ENCODE data around the gene BCAS1. TPM values are rescaled to one million over a fixed set of nuclear protein-coding genes. Genes with fewer than 3 reads are reported as not detected.

BCAS1 gene
- total RNA-seq, 1 experiment from 2014 or later, result 0.17 TPM

DNA sequence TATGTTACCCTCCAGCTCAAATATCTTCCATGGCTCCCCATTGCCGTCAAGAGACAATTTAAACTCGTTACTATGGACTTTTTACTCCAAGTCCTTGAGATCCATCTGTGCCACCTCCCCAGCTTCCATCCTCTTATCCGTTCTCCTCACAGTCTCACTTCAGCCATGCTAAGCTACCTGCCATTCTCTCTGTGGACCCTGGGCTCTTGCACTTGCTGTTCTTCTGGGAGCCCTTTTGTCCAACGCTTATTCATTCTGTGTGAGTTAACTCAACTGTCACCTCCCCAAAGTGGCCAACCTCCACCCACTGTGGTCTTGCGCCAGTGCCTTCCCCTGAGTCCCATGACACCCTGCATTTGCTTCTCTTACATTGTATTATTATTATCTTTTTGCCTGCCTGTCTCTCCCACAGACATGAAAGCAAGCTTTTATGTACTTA lies 132.4 kb downstream of the BCAS1 start:
- Histone ChIP-seq H4K20me1 (ENCODE audit: insufficient read depth) (no peaks in the 10 kb centered on the region), H2AFZ (ENCODE audit: low read depth, low read length, poor library complexity, severe bottlenecking) (no peak overlapping the region), H3K9me3 (ENCODE audit: control insufficient read depth in 1 of 2, insufficient read depth in 1 of 2, low read depth in 1 of 2, low read length in 2 of 2) (no peaks in the 10 kb centered on the region), H3K27me3 (ENCODE audit: insufficient read depth, low read length) (no peaks in the 10 kb centered on the region), H3K4me2 (ENCODE audit: low read length) (no peak overlapping the region), H3K9ac (ENCODE audit: low read length) (no peak overlapping the region), H3K4me1 (ENCODE audit: control insufficient read depth in 1 of 2, insufficient read depth in 2 of 2, low read length in 2 of 2) (peaks cover 0 to 22% of the 10 kb centered on the region in 2 experiments; a peak in 2 of 4 replicates), H3K4me3 (replicated peaks in 1 of 2; ENCODE audit: low read depth in 1 of 2, low read length in 2 of 2) (no peak overlapping the region), H3K9me2 (ENCODE audit: insufficient read depth) (no peaks in the 10 kb centered on the region), H3K27ac (ENCODE audit: low read depth, low read length) (no peak overlapping the region), H3K79me2 (ENCODE audit: insufficient read depth, low read length) (no peaks in the 10 kb centered on the region), H3K36me3 (ENCODE audit: control insufficient read depth in 1 of 2, insufficient read depth in 2 of 2, low read length in 2 of 2) (no peaks in the 10 kb centered on the region)
- RAD21 ChIA-PET (ENCODE audit: low non-redundant PET in 1 of 2, low total read pairs in 2 of 2, uncharacterized antibody in 2 of 2, unreplicated experiment in 2 of 2), result no interaction called here
- POLR2A ChIA-PET, result no interaction called here
- TF ChIP-seq, protein P1, sequence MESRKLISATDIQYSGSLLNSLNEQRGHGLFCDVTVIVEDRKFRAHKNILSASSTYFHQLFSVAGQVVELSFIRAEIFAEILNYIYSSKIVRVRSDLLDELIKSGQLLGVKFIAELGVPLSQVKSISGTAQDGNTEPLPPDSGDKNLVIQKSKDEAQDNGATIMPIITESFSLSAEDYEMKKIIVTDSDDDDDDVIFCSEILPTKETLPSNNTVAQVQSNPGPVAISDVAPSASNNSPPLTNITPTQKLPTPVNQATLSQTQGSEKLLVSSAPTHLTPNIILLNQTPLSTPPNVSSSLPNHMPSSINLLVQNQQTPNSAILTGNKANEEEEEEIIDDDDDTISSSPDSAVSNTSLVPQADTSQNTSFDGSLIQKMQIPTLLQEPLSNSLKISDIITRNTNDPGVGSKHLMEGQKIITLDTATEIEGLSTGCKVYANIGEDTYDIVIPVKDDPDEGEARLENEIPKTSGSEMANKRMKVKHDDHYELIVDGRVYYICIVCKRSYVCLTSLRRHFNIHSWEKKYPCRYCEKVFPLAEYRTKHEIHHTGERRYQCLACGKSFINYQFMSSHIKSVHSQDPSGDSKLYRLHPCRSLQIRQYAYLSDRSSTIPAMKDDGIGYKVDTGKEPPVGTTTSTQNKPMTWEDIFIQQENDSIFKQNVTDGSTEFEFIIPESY (IDR thresholded peaks at IDR 0.05; ENCODE audit: extremely low read depth, insufficient replicate concordance, low read length), result no peak
- TF ChIP-seq, protein P2, sequence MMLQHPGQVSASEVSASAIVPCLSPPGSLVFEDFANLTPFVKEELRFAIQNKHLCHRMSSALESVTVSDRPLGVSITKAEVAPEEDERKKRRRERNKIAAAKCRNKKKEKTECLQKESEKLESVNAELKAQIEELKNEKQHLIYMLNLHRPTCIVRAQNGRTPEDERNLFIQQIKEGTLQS (IDR thresholded peaks at IDR 0.05), result no peak
- no peak for TF ChIP-seq SP1 (IDR thresholded peaks at IDR 0.05; ENCODE audit: low read depth)
- TF ChIP-seq, protein P3, sequence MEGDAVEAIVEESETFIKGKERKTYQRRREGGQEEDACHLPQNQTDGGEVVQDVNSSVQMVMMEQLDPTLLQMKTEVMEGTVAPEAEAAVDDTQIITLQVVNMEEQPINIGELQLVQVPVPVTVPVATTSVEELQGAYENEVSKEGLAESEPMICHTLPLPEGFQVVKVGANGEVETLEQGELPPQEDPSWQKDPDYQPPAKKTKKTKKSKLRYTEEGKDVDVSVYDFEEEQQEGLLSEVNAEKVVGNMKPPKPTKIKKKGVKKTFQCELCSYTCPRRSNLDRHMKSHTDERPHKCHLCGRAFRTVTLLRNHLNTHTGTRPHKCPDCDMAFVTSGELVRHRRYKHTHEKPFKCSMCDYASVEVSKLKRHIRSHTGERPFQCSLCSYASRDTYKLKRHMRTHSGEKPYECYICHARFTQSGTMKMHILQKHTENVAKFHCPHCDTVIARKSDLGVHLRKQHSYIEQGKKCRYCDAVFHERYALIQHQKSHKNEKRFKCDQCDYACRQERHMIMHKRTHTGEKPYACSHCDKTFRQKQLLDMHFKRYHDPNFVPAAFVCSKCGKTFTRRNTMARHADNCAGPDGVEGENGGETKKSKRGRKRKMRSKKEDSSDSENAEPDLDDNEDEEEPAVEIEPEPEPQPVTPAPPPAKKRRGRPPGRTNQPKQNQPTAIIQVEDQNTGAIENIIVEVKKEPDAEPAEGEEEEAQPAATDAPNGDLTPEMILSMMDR (IDR thresholded peaks at IDR 0.05 in 2 of 3, conservative IDR thresholded peaks at IDR 0.05 in 1 of 3; ENCODE audit: borderline replicate concordance in 1 of 3, insufficient read depth in 1 of 3, low read depth in 2 of 3, low read length in 2 of 3), result no peak
- no peak for TF ChIP-seq YY1 (IDR thresholded peaks at IDR 0.05; ENCODE audit: extremely low read depth, insufficient replicate concordance, low read depth, low read length)
- no peak for TF ChIP-seq SRF (IDR thresholded peaks at IDR 0.05; ENCODE audit: low read depth)
- no TSS peak for BruUV-seq (replicated peaks)
- CTCF ChIA-PET, result interaction anchor here (1.0 kb wide), 1 partner anchor 387 kb away, joined by 6 read pairs; no protein-coding TSS in a partner anchor
- intact Hi-C loops (cut with micrococcal nuclease), result no loop called here
- ATAC-seq, result no peak
- no peak for DNase-seq (ENCODE audit: low read depth, low spot score)
